ENCODE measurements around the gene ARVCF.

- TF ChIP-seq CTCF (conservative IDR thresholded peaks at IDR 0.05 in 1 of 2, IDR thresholded peaks at IDR 0.05 in 1 of 2; ENCODE audit: extremely low read depth in 1 of 2, insufficient read depth in 1 of 2, low read depth in 1 of 2, low read length in 2 of 2) (no peak), EZH2 (IDR thresholded peaks at IDR 0.05; ENCODE audit: borderline replicate concordance, low read length) (no peak)
Measured at GRCh38 chr22:20021196-20022181, 4.9 kb upstream of the ARVCF start.

Measured in mammary epithelial cell (primary cell).